ENCODE results near the gene F2. TPM values are rescaled to one million over a fixed set of nuclear protein-coding genes. Genes with fewer than 3 reads are reported as not detected.
A peak's percentile ranks its signal among the peaks of the same experiment; 100 is the strongest.

F2 gene
- total RNA-seq, 2 experiments from 2014 or later, result not detected

DNA sequence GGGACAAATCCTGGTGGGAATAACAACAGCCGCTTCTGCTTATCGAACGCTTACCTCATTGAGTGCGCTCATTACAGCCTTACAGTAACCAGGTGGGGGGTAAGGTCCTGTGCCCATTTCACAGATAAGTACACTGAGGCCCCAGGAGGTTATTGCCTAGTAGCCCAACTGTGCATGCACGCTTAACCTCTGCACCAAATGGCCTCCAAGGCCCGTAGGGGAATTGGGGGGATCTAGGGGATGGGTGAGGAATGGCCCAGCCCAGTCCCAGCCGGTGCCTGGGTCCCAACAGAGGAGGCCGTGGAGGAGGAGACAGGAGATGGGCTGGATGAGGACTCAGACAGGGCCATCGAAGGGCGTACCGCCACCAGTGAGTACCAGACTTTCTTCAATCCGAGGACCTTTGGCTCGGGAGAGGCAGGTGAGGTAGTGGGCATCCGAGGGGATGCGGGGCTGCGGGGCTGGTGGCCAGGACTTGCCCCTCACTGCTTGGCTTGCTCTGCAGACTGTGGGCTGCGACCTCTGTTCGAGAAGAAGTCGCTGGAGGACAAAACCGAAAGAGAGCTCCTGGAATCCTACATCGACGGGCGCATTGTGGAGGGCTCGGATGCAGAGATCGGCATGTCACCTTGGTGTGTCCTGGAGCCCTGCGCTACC lies 7.3 kb downstream of the F2 start:
- peaks cover 1% of the 10 kb centered on the region for H3K9me3 Mint-ChIP-seq
- POLR2A ChIA-PET, result no interaction called here
- DNase-seq, result no peak
- no peaks in the 10 kb centered on the region for H3K27me3 Mint-ChIP-seq
- ATAC-seq (ENCODE audit: low read depth), result no peak
- H3K36me3 Mint-ChIP-seq, result no peaks in the 10 kb centered on the region
- no peak overlapping the region for H3K4me3 Mint-ChIP-seq
- H3K4me1 Mint-ChIP-seq, result no peaks in the 10 kb centered on the region
- no peak overlapping the region for H3K27ac Mint-ChIP-seq

DNA sequence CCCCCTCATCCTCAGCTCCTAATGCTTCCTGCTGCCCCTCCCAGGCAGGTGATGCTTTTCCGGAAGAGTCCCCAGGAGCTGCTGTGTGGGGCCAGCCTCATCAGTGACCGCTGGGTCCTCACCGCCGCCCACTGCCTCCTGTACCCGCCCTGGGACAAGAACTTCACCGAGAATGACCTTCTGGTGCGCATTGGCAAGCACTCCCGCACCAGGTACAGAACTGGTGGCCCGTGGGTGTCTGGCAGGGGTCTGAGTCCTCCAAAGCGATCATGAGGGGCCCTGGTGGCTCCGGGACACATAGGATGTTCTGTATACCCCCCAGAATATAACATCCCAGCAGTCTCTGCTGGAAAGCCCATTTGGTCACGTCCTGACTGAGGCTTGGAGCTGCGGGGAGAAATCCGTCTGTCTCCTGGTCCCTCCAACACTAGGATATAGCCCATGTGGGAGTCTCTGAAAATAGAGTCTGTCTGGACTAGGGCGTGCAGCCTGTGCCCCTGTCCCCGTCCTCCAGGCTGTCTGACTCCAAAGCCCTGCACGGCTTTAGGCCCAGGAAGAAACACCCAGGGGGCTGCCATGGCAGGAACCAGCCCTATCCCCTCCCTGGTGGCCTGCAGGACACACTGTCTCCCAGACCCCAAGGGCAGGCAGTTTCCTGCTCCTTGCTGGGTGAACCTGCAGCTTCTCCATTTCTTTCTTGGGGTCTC lies 9.1 kb downstream of the F2 start:
- Mint-ChIP-seq H3K27ac (no peak overlapping the region), H3K4me1 (no peaks in the 10 kb centered on the region), H3K9me3 (no peaks in the 10 kb centered on the region), H3K27me3 (no peaks in the 10 kb centered on the region), H3K4me3 (no peak overlapping the region), H3K36me3 (no peaks in the 10 kb centered on the region)
- POLR2A ChIA-PET, result no interaction called here
- ATAC-seq (ENCODE audit: low read depth) (no peak), DNase-seq (no peak)

DNA sequence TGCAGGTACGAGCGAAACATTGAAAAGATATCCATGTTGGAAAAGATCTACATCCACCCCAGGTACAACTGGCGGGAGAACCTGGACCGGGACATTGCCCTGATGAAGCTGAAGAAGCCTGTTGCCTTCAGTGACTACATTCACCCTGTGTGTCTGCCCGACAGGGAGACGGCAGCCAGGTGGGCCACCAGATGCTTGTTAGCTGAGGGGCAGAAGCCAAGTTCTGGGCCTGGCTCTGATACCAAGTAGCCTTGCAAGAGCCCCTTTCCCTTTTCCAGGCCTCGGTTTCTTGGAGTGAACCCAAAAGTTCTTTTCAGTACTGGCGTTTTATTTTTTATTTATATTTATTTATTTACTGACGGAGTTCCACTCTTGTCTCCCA lies 9.6 kb downstream of the F2 start:
- no peak for ATAC-seq (ENCODE audit: low read depth)
- no peaks in the 10 kb centered on the region for H3K9me3 Mint-ChIP-seq

DNA sequence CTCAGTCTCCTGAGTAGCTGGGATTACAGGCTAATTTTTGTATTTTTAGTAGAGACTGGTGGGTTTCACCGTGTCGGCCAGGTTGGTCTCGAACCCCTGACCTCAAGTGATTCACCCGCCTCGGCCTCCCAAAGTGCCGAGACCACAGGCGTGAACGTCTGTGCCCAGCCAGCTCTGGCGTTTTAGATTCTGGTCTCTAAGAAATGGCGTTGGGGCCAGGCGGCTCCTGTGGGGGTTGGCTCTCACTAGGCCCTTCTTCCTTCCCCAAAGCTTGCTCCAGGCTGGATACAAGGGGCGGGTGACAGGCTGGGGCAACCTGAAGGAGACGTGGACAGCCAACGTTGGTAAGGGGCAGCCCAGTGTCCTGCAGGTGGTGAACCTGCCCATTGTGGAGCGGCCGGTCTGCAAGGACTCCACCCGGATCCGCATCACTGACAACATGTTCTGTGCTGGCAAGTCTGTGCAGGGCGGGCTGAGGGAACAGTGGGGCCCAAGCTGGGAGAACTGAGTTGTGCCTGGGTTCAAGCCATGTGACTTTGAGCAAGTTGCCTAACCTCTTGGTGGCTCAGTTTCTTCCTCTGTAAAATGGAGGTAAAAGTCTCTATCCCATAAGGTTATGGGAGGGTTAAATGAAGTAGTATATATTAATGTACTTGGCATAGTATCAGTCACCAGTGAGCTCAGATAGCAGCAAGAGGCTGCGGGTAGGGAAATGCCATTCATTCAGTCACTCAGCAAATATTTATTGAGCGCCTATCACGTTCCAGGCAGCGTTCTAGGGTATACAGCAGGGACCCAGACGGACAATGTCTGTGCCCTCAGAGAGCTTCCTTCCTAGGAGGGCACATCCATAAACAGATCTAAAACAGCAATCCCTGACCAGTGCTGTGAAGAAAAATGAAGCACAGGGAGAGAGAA lies 10.4 kb downstream of the F2 start:
- DNase-seq, result no peak
- no peaks in the 10 kb centered on the region for H3K27me3 Mint-ChIP-seq
- H3K27ac Mint-ChIP-seq, result no peak overlapping the region
- ATAC-seq (ENCODE audit: low read depth), result no peak
- POLR2A ChIA-PET, result no interaction called here
- no peak overlapping the region for H3K4me3 Mint-ChIP-seq
- no peaks in the 10 kb centered on the region for H3K36me3 Mint-ChIP-seq
- no peaks in the 10 kb centered on the region for H3K4me1 Mint-ChIP-seq
- no peaks in the 10 kb centered on the region for H3K9me3 Mint-ChIP-seq

More for the DNA sequence above, 9.6 kb downstream of the F2 start:
- Mint-ChIP-seq H3K36me3 (no peaks in the 10 kb centered on the region), H3K27me3 (no peaks in the 10 kb centered on the region), H3K4me3 (no peak overlapping the region), H3K27ac (no peak overlapping the region), H3K4me1 (no peaks in the 10 kb centered on the region)
- DNase-seq, result no peak
- POLR2A ChIA-PET, result no interaction called here

DNA sequence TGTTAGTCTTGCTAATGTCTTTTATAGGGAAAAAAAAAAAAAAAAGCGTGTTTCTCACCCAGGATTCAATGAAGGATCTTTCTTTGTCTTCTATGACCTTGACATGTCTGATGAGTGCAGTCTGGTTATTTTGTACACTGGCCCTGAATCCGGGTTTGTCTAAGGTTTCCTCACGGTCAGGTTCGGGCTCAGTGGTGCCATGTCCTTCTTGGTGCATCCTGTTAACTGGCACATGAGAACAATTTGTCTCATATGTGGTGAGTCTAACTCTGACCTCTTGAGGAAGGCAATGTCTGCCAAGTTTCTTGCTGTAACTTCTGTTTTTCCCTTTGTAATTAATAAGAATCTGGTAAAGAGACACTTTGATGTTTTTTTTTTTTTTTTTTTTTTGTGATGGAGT lies 12.5 kb downstream of the F2 start:
- Mint-ChIP-seq H3K27ac (no peak overlapping the region), H3K27me3 (no peaks in the 10 kb centered on the region), H3K9me3 (no peaks in the 10 kb centered on the region), H3K4me1 (no peaks in the 10 kb centered on the region), H3K36me3 (no peaks in the 10 kb centered on the region), H3K4me3 (no peak overlapping the region)
- DNase-seq, result no peak
- ATAC-seq (ENCODE audit: low read depth), result no peak
- POLR2A ChIA-PET, result no interaction called here

DNA sequence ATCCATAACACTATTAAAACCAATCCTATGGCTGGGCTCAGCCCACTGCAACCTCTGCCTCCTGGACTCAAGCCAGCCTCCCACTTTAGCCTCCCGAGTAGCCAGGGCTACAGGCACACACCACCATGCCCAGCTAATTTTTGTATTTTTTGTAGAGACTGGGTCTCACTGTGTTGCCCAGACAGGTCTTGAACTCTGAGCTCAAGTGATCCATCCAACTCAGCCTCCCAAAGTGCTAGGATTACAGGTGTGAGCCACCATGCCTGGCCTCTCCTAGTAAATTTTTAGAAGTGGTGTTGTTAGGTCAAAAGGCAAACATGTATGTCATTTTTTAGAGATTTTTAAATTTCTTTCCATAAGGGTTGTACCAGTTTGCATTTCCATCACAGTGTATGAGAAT lies 14.2 kb downstream of the F2 start:
- Mint-ChIP-seq H3K9me3 (no peaks in the 10 kb centered on the region), H3K36me3 (no peaks in the 10 kb centered on the region), H3K4me1 (no peaks in the 10 kb centered on the region), H3K27ac (no peak overlapping the region), H3K4me3 (no peak overlapping the region), H3K27me3 (no peaks in the 10 kb centered on the region)
- DNase-seq, result no peak
- POLR2A ChIA-PET, result no interaction called here
- ATAC-seq (ENCODE audit: low read depth), result no peak

DNA sequence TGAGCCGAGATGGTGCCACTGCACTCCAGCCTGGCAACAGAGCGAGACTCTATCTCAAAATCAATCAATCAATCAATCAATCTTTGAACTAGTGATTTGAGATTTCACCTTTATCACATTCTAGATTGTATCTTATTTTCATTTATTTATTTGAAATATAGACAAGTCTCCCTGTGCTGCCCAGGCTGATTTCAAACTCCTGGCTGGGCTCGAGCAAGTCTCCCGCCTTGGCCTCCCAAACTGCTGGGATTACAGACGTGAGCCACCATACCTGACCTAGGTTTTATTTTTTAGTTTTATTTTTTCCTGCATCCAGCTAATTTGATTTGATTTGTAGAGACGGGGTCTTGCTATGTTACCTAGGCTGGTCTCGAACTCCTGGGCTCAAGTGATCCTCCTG lies 17.1 kb downstream of the F2 start:
- H3K4me1 Mint-ChIP-seq, result no peaks in the 10 kb centered on the region
- DNase-seq (no peak), ATAC-seq (ENCODE audit: low read depth) (no peak)
- no peak overlapping the region for H3K27ac Mint-ChIP-seq
- no peaks in the 10 kb centered on the region for H3K36me3 Mint-ChIP-seq
- no peaks in the 10 kb centered on the region for H3K9me3 Mint-ChIP-seq
- POLR2A ChIA-PET, result no interaction called here
- no peak overlapping the region for H3K4me3 Mint-ChIP-seq
- H3K27me3 Mint-ChIP-seq, result no peaks in the 10 kb centered on the region

DNA sequence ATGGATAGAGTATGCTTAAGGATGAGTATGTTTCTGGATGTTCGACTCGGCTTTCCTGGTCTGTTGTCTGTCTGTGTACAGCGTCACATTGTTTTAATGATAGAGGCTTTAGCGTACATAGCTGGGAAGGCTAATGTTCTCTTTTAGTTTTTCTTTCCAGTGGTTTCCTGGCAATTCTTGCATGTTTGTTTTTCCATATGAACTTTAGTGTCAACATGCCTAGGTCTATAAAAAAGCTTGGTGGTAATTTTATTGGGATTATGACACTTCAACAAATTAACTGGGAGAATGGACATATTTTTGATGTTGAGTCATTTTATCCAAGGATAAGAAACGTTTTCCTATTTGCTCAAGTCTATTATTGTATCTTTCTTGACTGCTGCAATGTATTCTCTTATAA lies 17.6 kb downstream of the F2 start:
- Mint-ChIP-seq H3K4me1 (no peaks in the 10 kb centered on the region), H3K36me3 (peaks cover 3% of the 10 kb centered on the region), H3K27ac (no peak overlapping the region), H3K9me3 (no peaks in the 10 kb centered on the region), H3K27me3 (no peaks in the 10 kb centered on the region), H3K4me3 (no peak overlapping the region)
- DNase-seq (no peak), ATAC-seq (ENCODE audit: low read depth) (no peak)
- POLR2A ChIA-PET, result no interaction called here

DNA sequence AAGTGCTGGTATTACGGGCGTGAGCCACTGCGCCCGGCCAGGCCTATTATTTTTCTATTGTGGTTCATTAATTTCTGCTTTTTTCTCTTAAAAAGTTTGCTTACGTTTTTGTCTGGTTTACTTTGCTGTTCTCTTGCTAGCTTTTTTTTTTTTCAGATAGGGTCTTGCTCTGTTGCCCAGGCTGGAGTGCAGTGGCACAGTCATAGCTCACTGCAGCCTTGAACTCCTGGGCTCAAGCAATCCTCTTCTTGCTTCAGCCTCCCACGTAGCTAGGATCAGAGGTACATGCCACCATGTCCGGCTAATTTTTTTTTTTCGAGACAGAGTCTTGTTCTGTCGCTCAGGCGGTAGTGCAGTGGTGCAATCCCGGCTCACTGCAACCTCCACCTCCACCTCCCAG lies 18.7 kb downstream of the F2 start:
- Mint-ChIP-seq H3K9me3 (no peaks in the 10 kb centered on the region), H3K4me1 (no peaks in the 10 kb centered on the region), H3K36me3 (peaks cover 12% of the 10 kb centered on the region), H3K4me3 (no peak overlapping the region), H3K27ac (no peak overlapping the region), H3K27me3 (no peaks in the 10 kb centered on the region)
- POLR2A ChIA-PET, result interaction anchor here (0.6 to 1.5 kb wide), 2 partner anchors 39 to 164 kb away, joined by 3 to 5 read pairs; no protein-coding TSS in a partner anchor
- DNase-seq, result no peak
- no peak for ATAC-seq (ENCODE audit: low read depth)

DNA sequence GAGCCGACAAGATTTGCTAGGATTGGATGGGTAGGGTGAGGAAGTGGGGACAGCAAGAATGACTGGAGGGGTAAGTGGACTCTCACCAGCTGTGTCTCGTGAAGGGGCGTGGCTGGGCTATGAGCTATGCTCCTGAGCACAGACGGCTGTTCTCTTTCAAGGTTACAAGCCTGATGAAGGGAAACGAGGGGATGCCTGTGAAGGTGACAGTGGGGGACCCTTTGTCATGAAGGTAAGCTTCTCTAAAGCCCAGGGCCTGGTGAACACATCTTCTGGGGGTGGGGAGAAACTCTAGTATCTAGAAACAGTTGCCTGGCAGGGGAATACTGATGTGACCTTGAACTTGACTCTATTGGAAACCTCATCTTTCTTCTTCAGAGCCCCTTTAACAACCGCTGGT lies 19.9 kb downstream of the F2 start:
- Mint-ChIP-seq H3K36me3 (peaks cover 18% of the 10 kb centered on the region), H3K27me3 (no peaks in the 10 kb centered on the region), H3K4me1 (no peaks in the 10 kb centered on the region), H3K4me3 (no peak overlapping the region), H3K27ac (no peak overlapping the region), H3K9me3 (no peaks in the 10 kb centered on the region)
- ATAC-seq (ENCODE audit: low read depth) (no peak), DNase-seq (no peak)
- POLR2A ChIA-PET, result interaction anchor here (0.6 to 1.5 kb wide), 2 partner anchors 40 to 492 kb away, joined by 4 to 5 read pairs; no protein-coding TSS in a partner anchor

DNA sequence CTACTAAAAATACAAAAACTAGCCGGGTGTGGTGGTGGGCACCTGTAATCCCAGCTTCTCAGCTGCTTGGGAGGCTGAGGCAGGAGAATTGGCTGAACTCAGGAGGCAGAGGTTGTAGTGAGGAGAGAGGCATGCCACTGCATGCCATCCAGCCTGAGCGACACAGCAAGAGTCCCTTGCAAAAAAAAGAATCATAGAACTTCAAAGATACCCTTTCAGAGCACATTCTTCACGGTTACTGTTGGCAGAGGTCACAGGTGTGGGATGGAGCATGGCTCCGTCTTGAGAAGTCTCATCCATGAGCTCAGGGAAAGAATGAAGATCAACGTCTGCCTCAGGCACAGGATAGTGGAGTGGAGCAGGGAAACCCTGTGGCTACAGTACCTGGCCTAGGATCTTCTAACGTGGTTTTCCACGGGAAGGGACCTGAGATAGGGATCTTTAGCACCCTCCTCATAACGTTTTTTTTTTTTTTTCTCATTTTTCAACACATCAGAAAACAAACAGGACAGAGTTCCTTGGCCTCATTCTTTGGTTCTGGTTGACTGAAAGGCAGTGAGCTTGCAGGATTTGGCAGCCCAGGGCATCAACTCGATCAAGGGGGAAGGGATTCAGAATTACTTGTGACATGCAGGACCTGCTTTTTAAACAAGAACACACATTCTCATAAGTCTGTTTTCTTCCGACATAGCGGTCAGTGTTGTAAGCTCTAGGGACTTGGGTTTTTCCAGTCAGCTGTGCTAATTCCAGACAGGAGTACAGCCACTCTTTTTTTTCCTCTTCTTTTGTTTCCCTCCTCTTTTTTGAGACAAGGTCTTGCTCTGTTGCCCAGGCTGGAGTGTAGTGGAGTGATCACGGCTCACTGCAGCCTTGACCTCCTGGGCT lies 22.8 kb downstream of the F2 start:
- POLR2A ChIA-PET, result no interaction called here
- Mint-ChIP-seq H3K27ac (peak overlapping the region; percentile 50), H3K4me1 (no peaks in the 10 kb centered on the region), H3K4me3 (no peak overlapping the region), H3K36me3 (peaks cover 30% of the 10 kb centered on the region), H3K27me3 (no peaks in the 10 kb centered on the region), H3K9me3 (no peaks in the 10 kb centered on the region)
- ATAC-seq (ENCODE audit: low read depth) (no peak), DNase-seq (no peak)

DNA sequence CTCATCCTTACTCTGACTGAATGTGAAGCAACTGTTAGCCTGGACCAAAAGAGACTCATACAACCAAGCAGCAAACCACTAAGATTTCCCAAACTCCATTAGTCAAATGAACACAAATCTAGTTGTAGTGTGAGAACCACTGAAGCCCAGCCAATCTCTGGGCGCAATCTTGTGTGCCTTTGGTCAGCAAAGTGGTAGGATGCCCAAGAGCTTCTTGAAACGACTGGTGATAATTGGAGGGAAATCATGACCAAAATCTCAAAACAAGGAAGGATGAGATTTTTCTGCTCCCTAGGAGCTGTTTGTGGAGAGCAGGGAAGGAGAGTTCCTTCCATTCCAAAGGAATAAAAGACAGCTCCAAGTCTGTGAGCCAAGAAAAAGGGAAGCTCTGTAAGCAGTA lies 24.0 kb downstream of the F2 start:
- POLR2A ChIA-PET, result no interaction called here
- Mint-ChIP-seq H3K27ac (no peak overlapping the region), H3K9me3 (no peaks in the 10 kb centered on the region), H3K36me3 (peaks cover 37% of the 10 kb centered on the region), H3K27me3 (no peaks in the 10 kb centered on the region), H3K4me1 (peaks cover under 1% of the 10 kb centered on the region), H3K4me3 (no peak overlapping the region)
- ATAC-seq (ENCODE audit: low read depth) (no peak), DNase-seq (no peak)

DNA sequence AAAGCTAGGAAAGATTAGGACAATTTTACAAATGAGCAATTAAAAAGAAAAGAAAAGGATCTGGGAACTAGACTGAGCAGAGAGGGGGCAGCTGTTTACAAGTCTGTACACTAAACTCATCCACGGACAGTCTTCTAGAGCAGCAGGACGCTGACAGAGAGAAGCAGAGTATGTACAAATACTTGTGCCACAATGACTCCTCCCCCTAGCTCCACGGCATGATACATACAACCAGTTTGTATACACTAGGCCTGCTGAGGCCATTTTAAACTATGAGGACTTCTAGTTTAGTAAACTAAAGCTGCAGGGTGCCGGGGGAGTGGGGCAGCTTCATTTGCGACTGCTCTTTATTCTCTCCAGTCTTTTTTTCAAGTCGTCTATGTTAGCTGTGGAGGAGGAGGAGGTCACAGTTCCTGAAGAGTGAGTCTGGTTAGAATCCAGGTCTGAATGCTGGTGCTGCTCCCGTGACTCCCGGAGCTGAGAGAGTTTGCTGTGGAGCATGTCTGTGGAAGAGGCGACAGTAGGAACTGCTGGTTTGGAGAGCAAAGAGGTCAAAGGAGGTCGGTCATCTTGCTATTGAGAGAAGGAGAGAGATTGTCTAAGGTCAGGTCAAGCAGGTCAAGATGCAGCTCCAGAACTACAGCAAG lies 24.8 kb downstream of the F2 start:
- Mint-ChIP-seq H3K4me3 (no peak overlapping the region), H3K9me3 (no peaks in the 10 kb centered on the region), H3K4me1 (peaks cover 2% of the 10 kb centered on the region), H3K36me3 (peaks cover 40% of the 10 kb centered on the region), H3K27ac (no peak overlapping the region), H3K27me3 (no peaks in the 10 kb centered on the region)
- POLR2A ChIA-PET, result no interaction called here
- DNase-seq, result no peak
- no peak for ATAC-seq (ENCODE audit: low read depth)

Data from activated naive CD8-positive, alpha-beta T cell treated with anti-CD3 and anti-CD28 coated beads, Interleukin-2, amount 10 ng/mL, durations not matched to agents 7 days and 5 days (primary cell).